HCEC 1CT (cell line): ENCODE results near the gene SCFD1.

ENCODE experiments used
- DNase-seq: peaks from one replicate; pipeline ENCODE4 v3.0.0-alpha.2; 2017

Gene SCFD1

GRCh38 chr14:30763891-30764290, 141.8 kb downstream of the SCFD1 start:
- DNase-seq: no peak

- no peak for DNase-seq
These were observed 145.5 kb downstream of the SCFD1 start for GRCh38 chr14:30767624-30768023.

GRCh38 chr14:30768791-30769190, 146.7 kb downstream of the SCFD1 start:
- DNase-seq: no peak

GRCh38 chr14:30770376-30770775, 148.3 kb downstream of the SCFD1 start:
- no peak for DNase-seq

- no peak for DNase-seq
These were observed 149.5 kb downstream of the SCFD1 start for GRCh38 chr14:30771595-30771994.

- peak; percentile 78 for DNase-seq
These were observed 157.1 kb downstream of the SCFD1 start for GRCh38 chr14:30779210-30779609.
